Frontal cortex (tissue), 4 donors: ENCODE measurements around the gene ACD. TPM values are rescaled to one million over a fixed set of nuclear protein-coding genes. Genes with fewer than 3 reads are reported as not detected.

ENCODE experiments used
- DNase-seq, 2 donors: peaks; one replicate each; pipeline ENCODE4 v3.0.0; 2012; ENCODE audit warnings: low spot score in 2 of 2
- FAIRE-seq: peaks from 2 replicates; lab custom pipeline; 2012; peaks lifted over from hg19 to GRCh38; lab: Jason Lieb, UNC
- total RNA-seq: library from RNA; depleted of rRNA; stranded (reverse); fragments of >200 nt; gene quantifications from one replicate; pipeline ENCODE4 v1.2.3, GENCODE V29; 2014
- donor health status: control.
- donor health status: control.
- donor health status: control.

Gene ACD
- total RNA-seq, 1 donor from 2014 or later = 24.9 TPM

GRCh38 chr16:67663877-67664222 lies 3.8 kb upstream of the ACD start:
- DNase-seq = peak in 1 of 2 donors; percentile 4
- no peak for FAIRE-seq

- FAIRE-seq = no peak
- peak in 1 of 2 donors; percentile 21 for DNase-seq
Observed at GRCh38 chr16:67663151-67663876, 3.3 kb upstream of the ACD start.

- DNase-seq (no peak), FAIRE-seq (no peak)
Observed at GRCh38 chr16:67662653-67663010, 2.6 kb upstream of the ACD start.

- DNase-seq = peak in 1 of 2 donors; percentile 29
- no peak for FAIRE-seq
Observed at GRCh38 chr16:67661886-67662652, 2.0 kb upstream of the ACD start.

GRCh38 chr16:67661101-67661761 lies 1.2 kb upstream of the ACD start:
- peak in 1 of 2 donors; percentile 56 for DNase-seq
- no peak for FAIRE-seq

GRCh38 chr16:67660564-67661028 lies 536 bp upstream of the ACD start, which contains the start of gene PARD6A:
Gene PARD6A (plus strand): TSS chr16:67660960. CDS start chr16:67661039, 79 bp downstream.
- DNase-seq (peak; percentile 100), FAIRE-seq (no peak)

GRCh38 chr16:67658849-67659674 lies 998 bp downstream of the ACD start:
- no peak for FAIRE-seq
- DNase-seq = no peak

- DNase-seq (no peak), FAIRE-seq (no peak)
Observed at GRCh38 chr16:67657751-67658518, 2.1 kb downstream of the ACD start.

GRCh38 chr16:67657017-67657608 lies 2.9 kb downstream of the ACD start:
- DNase-seq (no peak), FAIRE-seq (no peak)

GRCh38 chr16:67656344-67657016 lies 3.6 kb downstream of the ACD start:
- DNase-seq (no peak), FAIRE-seq (no peak)

GRCh38 chr16:67655363-67655762 lies 4.7 kb downstream of the ACD start:
- no peak for DNase-seq
- no peak for FAIRE-seq

- DNase-seq (no peak), FAIRE-seq (no peak)
Observed at GRCh38 chr16:67654403-67654911, 5.6 kb downstream of the ACD start.

- DNase-seq (no peak), FAIRE-seq (no peak)
Observed at GRCh38 chr16:67653789-67654402, 6.2 kb downstream of the ACD start.

- DNase-seq (peak in 1 of 2 donors; percentile 57), FAIRE-seq (no peak)
Observed at GRCh38 chr16:67653128-67653788, 6.8 kb downstream of the ACD start.

GRCh38 chr16:67652578-67653127 lies 7.4 kb downstream of the ACD start:
- no peak for FAIRE-seq
- peak; percentile 87 for DNase-seq

GRCh38 chr16:67651847-67652246 lies 8.2 kb downstream of the ACD start:
- FAIRE-seq = no peak

GRCh38 chr16:67651039-67651438 lies 9.0 kb downstream of the ACD start:
- FAIRE-seq = no peak
- DNase-seq = no peak

More at GRCh38 chr16:67651847-67652246, 8.2 kb downstream of the ACD start:
- DNase-seq = no peak
